ENCODE measurements around the gene LRFN2. TPM values are rescaled to one million over a fixed set of nuclear protein-coding genes. Genes with fewer than 3 reads are reported as not detected.

The LRFN2 gene
- total RNA-seq, 2 donors from 2014 or later = 0.62 TPM; not detected in 1

DNA sequence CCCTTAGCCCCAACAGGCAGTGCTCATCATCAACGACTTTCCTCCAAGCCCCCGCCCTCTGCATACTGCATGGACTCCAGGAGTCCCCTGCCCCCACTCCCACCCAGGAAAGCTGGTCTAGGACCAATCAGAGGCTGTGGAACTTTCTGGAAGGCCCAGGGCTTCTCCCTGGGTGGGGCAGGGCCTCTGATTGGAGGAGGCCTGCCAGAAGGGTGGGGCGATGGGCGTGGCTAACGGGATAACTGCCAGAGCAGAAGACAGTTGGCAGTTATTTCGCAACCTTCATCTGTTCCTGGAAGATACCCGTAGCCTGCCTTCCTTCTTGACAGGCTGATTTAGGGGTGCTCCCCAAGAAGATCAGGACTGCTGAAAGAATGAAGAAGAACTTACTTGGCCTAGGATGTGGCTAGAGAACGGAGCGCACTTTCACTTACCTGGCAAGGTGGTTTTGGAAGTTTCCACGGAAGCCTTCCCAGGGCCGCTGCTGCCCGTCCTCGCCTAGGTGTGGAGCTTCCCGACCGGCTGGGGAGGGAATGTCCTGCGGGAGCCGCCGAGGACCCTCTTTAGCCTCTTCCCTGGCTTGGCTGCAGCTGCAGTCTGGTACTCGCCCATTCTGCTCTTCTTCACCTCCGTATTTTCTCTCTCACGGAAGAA lies 209.0 kb downstream of the LRFN2 start:
- 89% methylated on average over 21 of the region's 21 CpGs for WGBS
- intact Hi-C loops (cut with DNase I) = no loop called here
- no peaks in the 10 kb centered on the region for H3K27me3 ChIP-seq (replicated peaks; ENCODE audit: insufficient read depth)
- DNase-seq (ENCODE audit: low spot score) = no peak
- H3K9me3 ChIP-seq = no peaks in the 10 kb centered on the region
- TF ChIP-seq POLR2AphosphoS5 (IDR thresholded peaks at IDR 0.05) = no peak
- TF ChIP-seq, protein P1, sequence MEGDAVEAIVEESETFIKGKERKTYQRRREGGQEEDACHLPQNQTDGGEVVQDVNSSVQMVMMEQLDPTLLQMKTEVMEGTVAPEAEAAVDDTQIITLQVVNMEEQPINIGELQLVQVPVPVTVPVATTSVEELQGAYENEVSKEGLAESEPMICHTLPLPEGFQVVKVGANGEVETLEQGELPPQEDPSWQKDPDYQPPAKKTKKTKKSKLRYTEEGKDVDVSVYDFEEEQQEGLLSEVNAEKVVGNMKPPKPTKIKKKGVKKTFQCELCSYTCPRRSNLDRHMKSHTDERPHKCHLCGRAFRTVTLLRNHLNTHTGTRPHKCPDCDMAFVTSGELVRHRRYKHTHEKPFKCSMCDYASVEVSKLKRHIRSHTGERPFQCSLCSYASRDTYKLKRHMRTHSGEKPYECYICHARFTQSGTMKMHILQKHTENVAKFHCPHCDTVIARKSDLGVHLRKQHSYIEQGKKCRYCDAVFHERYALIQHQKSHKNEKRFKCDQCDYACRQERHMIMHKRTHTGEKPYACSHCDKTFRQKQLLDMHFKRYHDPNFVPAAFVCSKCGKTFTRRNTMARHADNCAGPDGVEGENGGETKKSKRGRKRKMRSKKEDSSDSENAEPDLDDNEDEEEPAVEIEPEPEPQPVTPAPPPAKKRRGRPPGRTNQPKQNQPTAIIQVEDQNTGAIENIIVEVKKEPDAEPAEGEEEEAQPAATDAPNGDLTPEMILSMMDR (IDR thresholded peaks at IDR 0.05) = no peak
- TF ChIP-seq POLR2A (IDR thresholded peaks at IDR 0.05) = no peak
- no peaks in the 10 kb centered on the region for H3K4me1 ChIP-seq (replicated peaks)
- no peak overlapping the region for H3K27ac ChIP-seq
- H3K36me3 ChIP-seq = no peaks in the 10 kb centered on the region
- H3K4me3 ChIP-seq = no peak overlapping the region

DNA sequence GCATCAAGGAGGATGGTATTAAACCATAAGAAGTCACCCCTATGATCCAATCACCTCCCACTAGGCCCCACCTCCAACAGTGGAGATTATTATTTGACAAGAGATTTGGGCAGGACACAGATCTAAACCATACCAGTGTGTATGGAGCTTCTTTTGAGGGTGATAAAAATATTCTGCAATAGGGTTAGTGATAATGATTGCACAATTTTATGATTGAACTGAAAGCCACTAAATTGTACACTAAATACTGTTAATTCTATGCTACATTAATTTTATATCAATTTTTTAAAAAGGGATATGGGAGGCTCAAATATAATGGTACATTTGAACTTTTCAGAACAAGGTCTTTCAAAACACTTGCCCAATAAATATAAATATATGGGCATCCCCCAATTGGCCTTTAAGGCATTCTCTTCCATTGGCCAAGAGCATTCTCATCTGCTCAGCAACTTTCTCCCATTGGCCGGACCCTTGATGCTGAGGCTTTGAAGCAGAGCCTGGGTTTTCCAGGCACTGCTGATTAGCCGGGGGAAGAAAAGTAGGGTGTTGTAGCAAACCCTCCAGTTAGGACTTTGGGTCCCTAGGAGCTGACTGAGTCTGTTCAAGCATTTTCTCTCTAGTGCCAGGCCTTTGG lies 209.9 kb downstream of the LRFN2 start:
- 97% methylated on average over 2 of the region's 2 CpGs for WGBS
- H3K4me3 ChIP-seq = no peak overlapping the region
- no peaks in the 10 kb centered on the region for H3K27me3 ChIP-seq (replicated peaks; ENCODE audit: insufficient read depth)
- H3K36me3 ChIP-seq = no peaks in the 10 kb centered on the region
- H3K27ac ChIP-seq = no peak overlapping the region
- TF ChIP-seq POLR2AphosphoS5 (IDR thresholded peaks at IDR 0.05) (no peak), POLR2A (IDR thresholded peaks at IDR 0.05) (no peak)
- TF ChIP-seq, protein P1 (IDR thresholded peaks at IDR 0.05) = no peak
- H3K9me3 ChIP-seq = no peaks in the 10 kb centered on the region
- DNase-seq (ENCODE audit: low spot score) = no peak
- H3K4me1 ChIP-seq (replicated peaks) = no peaks in the 10 kb centered on the region
- intact Hi-C loops (cut with DNase I) = no loop called here

DNA sequence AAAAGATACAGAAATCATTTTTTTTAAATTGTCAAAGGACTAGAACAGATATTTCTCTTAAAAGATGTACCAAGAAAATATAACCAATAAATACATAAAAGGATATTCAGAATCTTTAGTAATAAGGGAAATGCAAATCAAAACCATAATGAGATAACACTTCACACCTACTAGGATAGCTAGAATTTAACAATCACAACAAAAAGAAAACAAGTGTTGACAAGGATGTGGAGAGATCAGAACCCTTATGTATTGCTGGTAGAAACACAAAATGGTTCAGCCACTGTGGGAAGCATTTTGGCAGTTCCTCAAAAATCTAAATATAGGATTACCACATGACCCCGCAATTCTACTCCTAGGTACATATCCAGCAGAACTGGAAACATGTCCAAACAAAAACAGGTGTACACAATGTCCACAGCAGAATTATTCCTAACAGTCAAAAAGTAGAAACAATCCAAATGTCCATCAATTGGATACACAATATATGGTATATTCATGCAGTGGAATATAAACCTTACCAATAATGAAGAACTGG lies 211.0 kb downstream of the LRFN2 start:
- Histone ChIP-seq H3K27me3 (replicated peaks; ENCODE audit: insufficient read depth) (no peaks in the 10 kb centered on the region), H3K9me3 (no peaks in the 10 kb centered on the region), H3K27ac (no peak overlapping the region), H3K4me1 (replicated peaks) (no peaks in the 10 kb centered on the region), H3K4me3 (no peak overlapping the region), H3K36me3 (no peaks in the 10 kb centered on the region)
- 64% methylated on average over 1 of the region's 1 CpG for WGBS
- no peak for TF ChIP-seq POLR2AphosphoS5 (IDR thresholded peaks at IDR 0.05)
- TF ChIP-seq, protein P1 (IDR thresholded peaks at IDR 0.05) = no peak
- TF ChIP-seq POLR2A (IDR thresholded peaks at IDR 0.05) = no peak
- intact Hi-C loops (cut with DNase I) = no loop called here
- no peak for DNase-seq (ENCODE audit: low spot score)

- H3K9me3 ChIP-seq = no peaks in the 10 kb centered on the region
- H3K27ac ChIP-seq = no peak overlapping the region
- H3K36me3 ChIP-seq = no peaks in the 10 kb centered on the region
- intact Hi-C loops (cut with DNase I) = no loop called here
- TF ChIP-seq POLR2AphosphoS5 (IDR thresholded peaks at IDR 0.05) = no peak
- no peak for TF ChIP-seq POLR2A (IDR thresholded peaks at IDR 0.05)
- TF ChIP-seq, protein P1 (IDR thresholded peaks at IDR 0.05) = no peak
- DNase-seq (ENCODE audit: low spot score) = no peak
- H3K4me3 ChIP-seq = no peak overlapping the region
- H3K4me1 ChIP-seq (replicated peaks) = no peaks in the 10 kb centered on the region
- H3K27me3 ChIP-seq (replicated peaks; ENCODE audit: insufficient read depth) = no peaks in the 10 kb centered on the region
These were observed 213.9 kb downstream of the LRFN2 start for GRCh38 chr6:40373267-40373666.

DNA sequence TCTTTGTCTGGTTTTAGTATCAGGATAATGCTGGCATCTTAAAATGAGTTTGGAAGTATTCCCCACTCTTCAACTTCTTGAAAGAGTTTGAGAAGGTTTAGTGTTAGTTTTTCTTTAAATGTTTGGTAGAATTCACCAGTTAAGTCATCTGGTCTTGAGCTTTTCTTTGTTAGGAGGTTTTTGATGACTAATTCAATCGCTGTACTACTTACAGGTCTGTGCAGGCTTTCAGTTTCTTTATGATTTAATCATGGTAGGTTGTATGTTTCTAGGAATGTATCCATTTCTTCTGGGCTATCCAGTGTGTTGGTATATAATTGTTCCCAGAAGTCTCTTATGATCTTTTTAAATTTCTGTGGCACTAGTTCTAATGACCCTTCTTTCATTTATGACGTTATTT lies 215.5 kb downstream of the LRFN2 start:
- intact Hi-C loops (cut with DNase I) = no loop called here
- no peaks in the 10 kb centered on the region for H3K9me3 ChIP-seq
- H3K36me3 ChIP-seq = no peaks in the 10 kb centered on the region
- no peak overlapping the region for H3K27ac ChIP-seq
- TF ChIP-seq, protein P1 (IDR thresholded peaks at IDR 0.05) = no peak
- TF ChIP-seq POLR2AphosphoS5 (IDR thresholded peaks at IDR 0.05) (no peak), POLR2A (IDR thresholded peaks at IDR 0.05) (no peak)
- H3K27me3 ChIP-seq (replicated peaks; ENCODE audit: insufficient read depth) = no peaks in the 10 kb centered on the region
- WGBS = 56% methylated on average over 2 of the region's 2 CpGs
- DNase-seq (ENCODE audit: low spot score) = no peak
- no peaks in the 10 kb centered on the region for H3K4me1 ChIP-seq (replicated peaks)
- H3K4me3 ChIP-seq = no peak overlapping the region

Data from prostate gland (tissue), 2 donors.